Ishikawa (cell line): Measurements from ENCODE around the gene CARS1.

ENCODE experiments used
- CEBPB ChIP-seq: IDR thresholded peaks from 2 replicates; pipeline ENCODE4 v1.6.1; 2012
- CREB1 ChIP-seq: IDR thresholded peaks from 2 replicates; pipeline ENCODE4 v1.6.1; 2012; ENCODE audit warnings: low read depth
- EGR1 ChIP-seq: IDR thresholded peaks from 2 replicates; pipeline ENCODE4 v1.6.1; 2012
- EP300 ChIP-seq: IDR thresholded peaks from 2 replicates; pipeline ENCODE4 v1.6.1; 2012; ENCODE audit warnings: borderline replicate concordance
- FOXM1 ChIP-seq: IDR thresholded peaks from 2 replicates; pipeline ENCODE4 v1.6.1; 2012; ENCODE audit warnings: low read depth, borderline replicate concordance
- NFIC ChIP-seq: IDR thresholded peaks from 2 replicates; pipeline ENCODE4 v1.6.1; 2012
- RAD21 ChIP-seq: IDR thresholded peaks from 2 replicates; pipeline ENCODE4 v1.6.1; 2012; ENCODE audit warnings: low read depth
- TAF1 ChIP-seq: IDR thresholded peaks from 2 replicates; pipeline ENCODE4 v1.6.1; 2012; ENCODE audit warnings: low read depth, mild to moderate bottlenecking
- TCF12 ChIP-seq: IDR thresholded peaks from 2 replicates; pipeline ENCODE4 v1.6.1; 2012; ENCODE audit warnings: low read depth
- TEAD4 ChIP-seq: IDR thresholded peaks from 2 replicates; pipeline ENCODE4 v1.6.1; 2012
- YY1 ChIP-seq: IDR thresholded peaks from 2 replicates; pipeline ENCODE4 v1.6.1; 2012; ENCODE audit warnings: low read depth
- ZBTB7A ChIP-seq: IDR thresholded peaks from 2 replicates; pipeline ENCODE4 v1.6.1; 2012; ENCODE audit warnings: low read depth
- TF ChIP-seq, protein P1 (sequence below): IDR thresholded peaks from 2 replicates; pipeline ENCODE4 v1.6.1; 2012; ENCODE audit warnings: low read depth, mild to moderate bottlenecking
- TF ChIP-seq, protein P2 (sequence below): IDR thresholded peaks from 2 replicates; pipeline ENCODE4 v1.6.1; 2012
- TF ChIP-seq, protein P3 (sequence below): IDR thresholded peaks from 2 replicates; pipeline ENCODE4 v1.6.1; 2012

The CARS1 gene

DNA sequence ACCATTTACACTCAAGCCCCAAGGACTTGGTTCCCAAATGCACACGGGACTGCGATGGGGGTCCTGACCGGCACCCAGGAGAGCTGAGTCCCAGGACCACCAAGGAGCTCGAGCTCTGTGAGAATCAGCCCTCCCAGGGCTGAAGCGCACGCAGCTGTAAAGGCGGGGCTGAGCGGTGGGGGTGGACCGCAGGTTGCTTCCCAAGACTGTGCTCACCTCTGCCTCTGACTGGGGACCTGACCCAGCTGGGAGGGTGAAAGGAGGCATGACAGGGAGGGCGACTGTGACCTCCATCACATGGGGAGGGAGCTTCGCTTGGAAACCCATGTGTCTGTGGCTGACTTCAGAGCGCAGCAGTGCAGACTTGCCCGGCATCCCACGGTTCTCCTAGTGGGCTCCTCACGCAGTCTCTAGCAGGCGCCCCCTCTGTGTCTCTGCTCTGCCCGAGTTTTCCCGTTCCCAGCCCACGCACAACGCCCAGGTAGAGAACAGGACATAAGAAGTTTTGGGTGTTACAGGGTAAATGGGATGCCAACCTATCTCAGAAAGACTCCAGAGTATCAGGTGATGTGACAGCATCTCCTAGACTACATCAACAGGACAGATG lies 49.7 kb downstream of the CARS1 start:
- no peak for TF ChIP-seq TEAD4
- TF ChIP-seq CREB1: no peak
- no peak for TF ChIP-seq YY1

DNA sequence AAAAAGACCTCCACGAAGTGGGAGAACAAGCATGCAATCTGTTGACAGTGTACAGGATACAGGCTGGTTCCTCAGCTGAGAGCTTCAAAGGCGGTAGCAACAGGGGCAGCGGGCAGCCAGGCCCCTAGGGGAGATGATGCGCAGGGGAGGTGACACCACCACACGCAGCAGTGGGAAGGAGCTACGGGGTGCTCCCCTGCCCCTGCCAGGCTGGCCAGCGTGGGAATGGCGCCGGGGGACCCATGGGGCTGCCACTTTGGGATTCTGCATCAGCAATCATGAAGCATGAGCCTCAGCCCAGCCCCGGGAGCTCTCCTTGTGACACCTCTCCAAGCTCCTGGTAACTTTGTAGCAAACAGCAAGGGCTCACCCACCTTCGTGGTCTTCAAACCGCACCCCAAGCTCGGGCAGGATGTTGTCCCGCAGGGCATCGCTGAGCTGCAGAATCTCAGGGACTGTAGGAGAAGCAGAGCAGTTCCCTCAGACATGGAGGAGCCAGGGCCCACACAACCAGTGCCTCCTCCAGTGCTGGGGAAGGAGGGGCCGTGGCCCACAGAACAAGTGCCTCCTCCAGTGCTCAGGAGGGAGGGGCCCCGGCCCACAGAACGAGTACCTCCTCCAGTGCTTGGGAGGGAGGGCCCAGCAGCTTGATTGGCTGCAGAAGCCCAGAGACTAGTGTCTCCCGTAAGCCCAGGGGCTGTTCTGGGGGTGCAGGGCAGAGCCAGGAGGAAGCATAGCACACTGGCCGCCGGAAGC lies 50.5 kb downstream of the CARS1 start:
- TF ChIP-seq RAD21: no peak
- TF ChIP-seq, protein P1, sequence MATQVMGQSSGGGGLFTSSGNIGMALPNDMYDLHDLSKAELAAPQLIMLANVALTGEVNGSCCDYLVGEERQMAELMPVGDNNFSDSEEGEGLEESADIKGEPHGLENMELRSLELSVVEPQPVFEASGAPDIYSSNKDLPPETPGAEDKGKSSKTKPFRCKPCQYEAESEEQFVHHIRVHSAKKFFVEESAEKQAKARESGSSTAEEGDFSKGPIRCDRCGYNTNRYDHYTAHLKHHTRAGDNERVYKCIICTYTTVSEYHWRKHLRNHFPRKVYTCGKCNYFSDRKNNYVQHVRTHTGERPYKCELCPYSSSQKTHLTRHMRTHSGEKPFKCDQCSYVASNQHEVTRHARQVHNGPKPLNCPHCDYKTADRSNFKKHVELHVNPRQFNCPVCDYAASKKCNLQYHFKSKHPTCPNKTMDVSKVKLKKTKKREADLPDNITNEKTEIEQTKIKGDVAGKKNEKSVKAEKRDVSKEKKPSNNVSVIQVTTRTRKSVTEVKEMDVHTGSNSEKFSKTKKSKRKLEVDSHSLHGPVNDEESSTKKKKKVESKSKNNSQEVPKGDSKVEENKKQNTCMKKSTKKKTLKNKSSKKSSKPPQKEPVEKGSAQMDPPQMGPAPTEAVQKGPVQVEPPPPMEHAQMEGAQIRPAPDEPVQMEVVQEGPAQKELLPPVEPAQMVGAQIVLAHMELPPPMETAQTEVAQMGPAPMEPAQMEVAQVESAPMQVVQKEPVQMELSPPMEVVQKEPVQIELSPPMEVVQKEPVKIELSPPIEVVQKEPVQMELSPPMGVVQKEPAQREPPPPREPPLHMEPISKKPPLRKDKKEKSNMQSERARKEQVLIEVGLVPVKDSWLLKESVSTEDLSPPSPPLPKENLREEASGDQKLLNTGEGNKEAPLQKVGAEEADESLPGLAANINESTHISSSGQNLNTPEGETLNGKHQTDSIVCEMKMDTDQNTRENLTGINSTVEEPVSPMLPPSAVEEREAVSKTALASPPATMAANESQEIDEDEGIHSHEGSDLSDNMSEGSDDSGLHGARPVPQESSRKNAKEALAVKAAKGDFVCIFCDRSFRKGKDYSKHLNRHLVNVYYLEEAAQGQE: no peak
- TF ChIP-seq YY1: no peak
- no peak for TF ChIP-seq TAF1
- TF ChIP-seq, protein P2, sequence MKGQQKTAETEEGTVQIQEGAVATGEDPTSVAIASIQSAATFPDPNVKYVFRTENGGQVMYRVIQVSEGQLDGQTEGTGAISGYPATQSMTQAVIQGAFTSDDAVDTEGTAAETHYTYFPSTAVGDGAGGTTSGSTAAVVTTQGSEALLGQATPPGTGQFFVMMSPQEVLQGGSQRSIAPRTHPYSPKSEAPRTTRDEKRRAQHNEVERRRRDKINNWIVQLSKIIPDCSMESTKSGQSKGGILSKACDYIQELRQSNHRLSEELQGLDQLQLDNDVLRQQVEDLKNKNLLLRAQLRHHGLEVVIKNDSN: no peak
- TF ChIP-seq TCF12: no peak
- TF ChIP-seq CREB1: no peak
- TF ChIP-seq, protein P3, sequence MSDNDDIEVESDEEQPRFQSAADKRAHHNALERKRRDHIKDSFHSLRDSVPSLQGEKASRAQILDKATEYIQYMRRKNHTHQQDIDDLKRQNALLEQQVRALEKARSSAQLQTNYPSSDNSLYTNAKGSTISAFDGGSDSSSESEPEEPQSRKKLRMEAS: no peak
- no peak for TF ChIP-seq EGR1
- TF ChIP-seq TEAD4: no peak

DNA sequence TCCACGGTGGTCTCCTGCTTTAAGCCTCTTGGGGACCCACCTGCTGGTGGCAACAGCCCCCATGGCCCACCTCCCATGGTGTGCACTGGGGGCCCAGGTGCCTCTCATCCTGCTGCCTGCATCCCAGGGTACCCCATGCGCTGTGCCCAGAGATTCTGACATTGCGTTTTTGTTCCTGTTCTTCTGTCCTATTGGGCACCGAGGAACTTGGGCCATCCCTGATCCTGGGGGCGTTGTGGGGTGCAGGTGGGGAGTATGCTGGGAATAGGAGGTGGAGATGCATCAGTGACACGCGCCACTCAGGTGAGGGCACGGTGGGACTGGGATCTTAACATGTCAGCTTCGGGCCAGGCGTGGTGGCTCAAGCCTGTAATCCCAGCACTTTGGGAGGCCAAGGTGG lies 52.7 kb downstream of the CARS1 start:
- TF ChIP-seq YY1 (no peak), FOXM1 (no peak), CEBPB (no peak), EP300 (no peak), RAD21 (no peak), EGR1 (no peak), NFIC (no peak), TEAD4 (no peak)
- TF ChIP-seq, protein P3: no peak
- TF ChIP-seq, protein P1: no peak

DNA sequence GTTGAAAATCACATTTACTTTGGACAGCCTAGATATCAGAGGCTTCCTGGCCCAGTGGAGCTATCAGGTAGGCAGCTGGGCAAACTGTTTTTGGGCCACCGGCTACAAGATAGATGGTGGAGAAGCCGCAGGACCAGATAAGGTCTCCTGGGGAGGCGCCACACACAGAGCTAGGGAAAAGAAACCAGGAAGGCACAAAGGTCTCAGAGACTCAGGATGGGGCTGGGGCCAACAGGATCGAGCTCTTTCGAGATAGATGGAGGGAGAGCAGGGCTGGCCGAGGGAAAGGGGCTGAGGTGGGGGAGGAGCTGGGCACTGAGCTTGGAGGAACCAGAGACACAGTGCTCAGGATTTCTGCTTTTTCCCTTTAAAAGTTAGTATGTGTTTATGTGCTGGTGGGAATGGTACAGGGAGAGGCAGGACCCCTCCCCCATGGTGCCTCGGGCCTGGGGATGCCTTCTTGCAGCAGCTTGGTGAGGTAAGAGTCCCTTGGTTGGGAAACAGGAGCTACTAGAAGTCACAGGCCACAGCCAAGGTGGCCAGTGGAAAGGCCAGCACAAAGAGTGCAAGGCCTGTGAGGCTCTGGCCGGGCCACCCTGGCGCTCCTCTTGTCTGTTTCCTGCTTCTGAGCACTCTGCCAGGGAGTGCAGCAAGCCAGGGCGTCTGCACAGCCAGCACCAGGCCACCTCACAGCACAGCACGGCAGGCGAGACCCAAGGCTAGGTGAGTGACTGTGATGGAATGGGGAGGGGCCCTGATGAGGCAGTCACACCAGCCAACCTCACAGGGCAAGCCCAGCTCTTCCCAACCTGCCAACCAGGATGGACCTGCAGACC lies 53.6 kb downstream of the CARS1 start:
- TF ChIP-seq EP300 (no peak), TAF1 (no peak), RAD21 (no peak), TEAD4 (no peak), EGR1 (no peak), YY1 (no peak), NFIC (no peak), CEBPB (no peak), TCF12 (no peak), FOXM1 (no peak), ZBTB7A (no peak), CREB1 (no peak)
- TF ChIP-seq, protein P2: no peak
- TF ChIP-seq, protein P3: no peak
- TF ChIP-seq, protein P1: no peak
